NCI-H128 (cell line): ENCODE measurements around the gene LCP2.

Source experiments
- DNase-seq: peaks from one replicate; lab custom pipeline; 2025; ENCODE audit not compliant: unreplicated experiment; lab: John Stamatoyannopoulos, UW

Gene LCP2

DNA sequence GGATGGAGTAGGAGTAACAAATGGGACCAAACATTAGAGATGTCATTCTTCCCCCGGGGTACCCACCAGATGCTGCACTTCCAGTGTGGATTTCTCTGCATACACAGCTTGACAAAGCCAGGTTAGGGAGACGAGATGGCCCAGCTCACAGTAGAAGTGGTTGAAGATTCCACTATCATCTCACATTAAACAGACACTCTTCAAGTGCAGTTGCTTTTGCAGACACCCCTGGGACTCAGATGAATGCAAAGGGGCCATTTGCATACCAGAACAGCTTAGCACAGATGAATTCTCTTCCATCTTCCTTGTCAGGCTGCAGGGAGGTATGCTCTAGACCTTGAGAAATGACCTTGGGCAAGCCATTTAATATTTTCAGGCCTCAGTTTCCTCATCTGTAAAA, 77.4 kb downstream of the LCP2 start:
- no peak for DNase-seq

GRCh38 chr5:170219615-170220014, 78.0 kb downstream of the LCP2 start:
- DNase-seq, result no peak

DNA sequence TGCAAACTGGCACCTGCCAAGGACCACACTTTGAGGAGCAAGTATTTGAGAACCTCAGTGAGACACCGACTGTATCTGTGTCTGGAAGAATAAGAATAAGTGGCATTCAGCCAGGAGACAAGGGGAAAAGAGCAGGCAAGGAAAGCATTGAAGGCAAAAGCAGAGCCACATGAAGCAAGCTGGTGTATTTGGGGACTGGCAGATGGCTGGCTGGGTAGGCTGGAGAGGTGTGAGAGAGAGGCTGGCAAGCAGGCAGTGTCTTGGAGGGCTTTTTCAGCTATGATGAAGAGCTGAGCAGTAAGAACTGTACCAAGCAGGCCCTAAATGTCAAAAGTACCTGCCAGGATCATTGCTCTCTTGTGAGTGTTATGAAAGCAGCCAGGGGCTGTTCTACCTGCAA, 78.9 kb downstream of the LCP2 start:
- DNase-seq, result no peak

GRCh38 chr5:170217831-170218230, 79.7 kb downstream of the LCP2 start:
- no peak for DNase-seq

GRCh38 chr5:170216257-170216864, 81.2 kb downstream of the LCP2 start:
- no peak for DNase-seq

DNA sequence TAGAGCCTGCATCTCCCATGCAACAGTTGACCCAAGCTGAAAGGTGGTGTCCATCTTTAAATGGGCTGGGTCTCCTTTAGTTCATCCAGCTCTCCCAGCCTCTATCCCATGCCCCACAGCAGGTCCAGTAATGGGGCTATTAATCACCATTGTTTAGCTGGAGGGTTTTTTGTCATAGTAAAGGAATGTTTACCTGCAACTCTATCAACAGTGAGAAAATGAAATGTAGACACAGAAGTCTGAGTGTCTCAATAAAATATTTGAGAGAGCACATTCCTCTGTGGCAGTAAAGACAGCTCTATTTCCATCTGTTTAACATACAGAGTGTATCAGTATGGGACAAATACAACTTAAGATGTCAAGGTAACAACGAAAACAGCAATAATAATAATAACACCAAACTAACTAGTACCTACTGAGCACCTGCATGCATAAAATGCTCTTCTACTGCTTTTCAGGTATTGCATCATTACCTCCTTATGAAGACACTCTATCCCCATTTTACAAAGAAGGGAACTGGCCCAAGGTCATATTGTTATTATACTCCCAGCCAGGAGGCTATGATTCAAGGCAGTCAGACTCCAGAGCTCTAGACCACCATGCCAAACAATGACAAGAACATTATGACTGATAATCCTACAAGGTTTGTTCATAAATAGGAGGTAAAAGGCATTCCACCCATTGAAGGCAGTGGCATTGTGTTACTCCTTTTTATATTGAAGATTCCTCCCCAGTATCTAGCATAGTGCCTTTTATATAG, 85.8 kb downstream of the LCP2 start:
- DNase-seq, result no peak

- DNase-seq, result no peak
These were observed 90.6 kb downstream of the LCP2 start for GRCh38 chr5:170206958-170207357.

GRCh38 chr5:170206216-170206615, 91.4 kb downstream of the LCP2 start:
- no peak for DNase-seq

DNA sequence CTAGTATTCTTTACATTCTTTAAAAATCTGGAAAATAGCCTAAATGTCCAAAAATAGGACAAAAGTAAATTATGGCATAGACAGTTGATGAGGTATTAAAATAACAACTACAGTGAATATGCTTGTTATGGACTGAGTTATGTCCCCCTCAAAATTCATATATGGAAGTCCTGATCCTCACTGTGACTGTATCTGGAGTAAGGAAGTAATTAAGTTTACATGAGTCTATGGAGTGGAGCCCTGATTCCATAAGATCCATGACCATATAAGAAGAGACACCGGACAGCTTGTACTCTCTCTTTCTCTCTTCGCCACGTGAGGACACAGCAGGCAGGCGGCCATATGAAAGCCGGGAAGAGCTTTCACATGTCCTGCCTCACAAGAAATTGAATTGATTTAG, 93.4 kb downstream of the LCP2 start:
- DNase-seq, result no peak

DNA sequence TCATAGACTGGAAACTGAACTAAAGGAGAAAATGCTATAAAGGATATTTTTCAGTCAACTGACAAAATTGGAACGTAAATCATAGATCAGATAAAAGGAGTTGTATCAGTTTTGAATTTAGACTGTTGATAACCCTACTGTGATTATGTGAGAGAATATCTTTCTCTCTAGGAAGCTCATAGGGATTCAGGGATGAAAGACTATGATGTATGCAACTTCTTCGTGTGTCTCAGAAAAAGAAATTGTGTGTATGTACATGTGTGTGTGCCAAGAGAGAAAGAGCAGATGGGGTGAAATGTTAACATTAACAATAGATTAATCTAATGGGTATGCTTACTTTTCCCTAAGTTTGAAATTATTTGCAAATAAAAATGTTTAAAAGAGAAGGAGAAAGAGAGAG, 95.5 kb downstream of the LCP2 start:
- no peak for DNase-seq

GRCh38 chr5:170201311-170201710, 96.3 kb downstream of the LCP2 start:
- no peak for DNase-seq

- DNase-seq, result no peak
These were observed 96.7 kb downstream of the LCP2 start for GRCh38 chr5:170200876-170201275.
